CD4-positive, CD25-positive, alpha-beta regulatory T cell (primary cell): Measurements from ENCODE around the gene HMX1. TPM values are rescaled to one million over a fixed set of nuclear protein-coding genes. Genes with fewer than 3 reads are reported as not detected.

Experiments used
- ATAC-seq, 2 donors: fragments of 150-1000 bp; cut with Tn5 transposase; one replicate each; pipeline ENCODE4 v1.10.0; 2021; ENCODE audit warnings: low read depth in 2 of 2, moderate number of reproducible peaks in 2 of 2, moderate library complexity in 1 of 2
- DNase-seq, 3 donors: peaks; one replicate each; pipeline versions ENCODE4 v3.0.0 to v3.0.0-alpha.2; 2012 to 2022; ENCODE audit warnings: mixed read lengths in 1 of 3
- H3K27ac ChIP-seq: one replicate; pipeline ENCODE4 v1.7.0; 2013; ENCODE audit warnings: mild to moderate bottlenecking, low read length; ENCODE audit not compliant: insufficient read depth, poor library complexity, severe bottlenecking
- H3K27me3 ChIP-seq: one replicate; pipeline ENCODE4 v1.7.0; 2013; ENCODE audit warnings: low read length; ENCODE audit not compliant: control insufficient read depth, insufficient read depth
- H3K36me3 ChIP-seq: one replicate; pipeline ENCODE4 v1.7.0; 2013; ENCODE audit warnings: mild to moderate bottlenecking, low read length, moderate library complexity; ENCODE audit not compliant: control insufficient read depth, insufficient read depth
- H3K4me1 ChIP-seq: 2 replicates; pipeline ENCODE4 v1.7.0; 2013; ENCODE audit warnings: mild to moderate bottlenecking, low read length; ENCODE audit not compliant: insufficient read depth, control insufficient read depth, poor library complexity, severe bottlenecking
- H3K4me3 ChIP-seq: one replicate; pipeline ENCODE4 v1.7.0; 2013; ENCODE audit warnings: low read depth, mild to moderate bottlenecking, low read length, moderate library complexity
- H3K9me3 ChIP-seq, 2 experiments: 1 replicate in 1 of 2; 2 replicates in 1 of 2; pipeline ENCODE4 v1.7.0; 2013; ENCODE audit warnings: low read length in 2 of 2, mild to moderate bottlenecking in 1 of 2, moderate library complexity in 1 of 2; ENCODE audit not compliant: control insufficient read depth in 2 of 2
- H3K27ac Mint-ChIP-seq, 3 donors: one replicate each; pipeline ENCODE4 v1.8.0; 2020 to 2022; ENCODE audit warnings: mild to moderate bottlenecking in 3 of 3, mixed read lengths in 3 of 3, moderate library complexity in 2 of 3
- H3K27me3 Mint-ChIP-seq: one replicate; pipeline ENCODE4 v1.8.0; 2022; ENCODE audit warnings: mild to moderate bottlenecking, mixed read lengths
- H3K36me3 Mint-ChIP-seq: one replicate; pipeline ENCODE4 v1.8.0; 2020; ENCODE audit warnings: mixed read lengths
- H3K4me1 Mint-ChIP-seq, 4 donors: one replicate each; pipeline ENCODE4 v1.8.0; 2020 to 2022; ENCODE audit warnings: mixed read lengths in 4 of 4, mild to moderate bottlenecking in 1 of 4
- H3K4me3 Mint-ChIP-seq, 4 donors: one replicate each; pipeline ENCODE4 v1.8.0; 2020 to 2022; ENCODE audit warnings: mild to moderate bottlenecking in 4 of 4, mixed read lengths in 4 of 4, moderate library complexity in 3 of 4
- H3K9me3 Mint-ChIP-seq, 7 donors: one replicate each; pipeline ENCODE4 v1.8.0; 2020 to 2022; ENCODE audit warnings: mixed read lengths in 7 of 7, mild to moderate bottlenecking in 3 of 7, moderate library complexity in 2 of 7
- polyA plus RNA-seq, 4 donors: library from polyadenylated mRNA; unstranded; fragments of 300-500 nt; fragmentation: Illumina TruSeq; gene quantifications; one replicate each; pipeline ENCODE4 v1.2.3, GENCODE V29; 2021
- total RNA-seq: library from RNA; stranded (reverse); gene quantifications from one replicate; pipeline ENCODE4 v1.2.3, GENCODE V29; 2022

HMX1 gene
- total and polyA plus RNA-seq, 5 donors from 2014 or later = not detected

GRCh38 chr4:8817096-8817812, 54.4 kb downstream of the HMX1 start:
- no peaks in the 10 kb centered on the region for H3K36me3 Mint-ChIP-seq
- no peaks in the 10 kb centered on the region for H3K4me1 Mint-ChIP-seq
- Histone ChIP-seq H3K27me3 (no peaks in the 10 kb centered on the region), H3K4me3 (no peak overlapping the region), H3K4me1 (no peaks in the 10 kb centered on the region), H3K36me3 (no peaks in the 10 kb centered on the region), H3K27ac (no peak overlapping the region), H3K9me3 (no peaks in the 10 kb centered on the region)
- H3K9me3 Mint-ChIP-seq = peaks cover 0 to 2% (median 0%) of the 10 kb centered on the region in 7 donors
- no peak for DNase-seq
- H3K27me3 Mint-ChIP-seq = no peaks in the 10 kb centered on the region
- H3K4me3 Mint-ChIP-seq = no peak overlapping the region
- no peak overlapping the region for H3K27ac Mint-ChIP-seq
- ATAC-seq = no peak
